HG02884 (cell line): ENCODE data around the gene LYL1.

ENCODE experiments used
- ATAC-seq: cut with Tn5 transposase; IDR thresholded peaks from one replicate; pipeline ENCODE4 v1.9.1; 2021; ENCODE audit warnings: mild to moderate bottlenecking, moderate library complexity; ENCODE audit not compliant: unreplicated experiment

Gene LYL1

DNA sequence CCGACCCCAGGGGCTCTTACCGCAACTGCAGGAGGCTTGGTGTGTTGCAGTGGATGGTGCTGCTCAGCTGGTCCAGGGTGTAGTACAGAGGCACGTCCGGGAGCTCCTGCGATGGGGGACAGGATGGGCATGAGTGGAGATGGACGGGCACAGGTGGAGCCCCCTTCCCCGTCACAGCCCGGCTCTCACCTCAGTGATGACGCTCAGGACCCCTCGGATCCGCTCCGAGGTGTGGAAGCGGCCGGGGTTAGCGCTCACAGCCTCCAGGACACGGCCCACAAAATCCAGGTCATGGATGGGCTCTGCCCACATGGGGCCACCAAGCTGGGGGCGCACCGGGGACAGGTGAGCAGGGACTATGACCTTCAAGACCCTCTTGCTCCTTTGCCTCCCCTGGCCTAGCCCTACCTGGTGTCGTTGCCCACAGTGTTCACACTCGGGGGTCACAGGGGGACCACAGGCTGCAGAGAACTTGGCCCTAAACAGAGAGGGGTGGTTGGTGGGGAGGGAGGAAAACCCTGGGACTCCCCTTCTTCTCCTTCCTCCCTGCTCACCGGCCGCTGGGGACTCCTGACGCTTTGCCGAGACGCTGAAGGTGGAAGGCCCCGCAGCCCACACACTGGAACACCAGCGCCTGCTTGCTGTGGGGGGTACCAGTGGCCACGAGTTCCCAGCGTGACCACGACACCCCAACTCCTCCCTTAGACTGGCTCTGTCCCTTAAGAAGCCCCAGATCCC lies 6.9 kb upstream of the LYL1 start:
- ATAC-seq = no peak

- ATAC-seq = no peak
These were observed 2.4 kb upstream of the LYL1 start for GRCh38 chr19:13104848-13105711.

DNA sequence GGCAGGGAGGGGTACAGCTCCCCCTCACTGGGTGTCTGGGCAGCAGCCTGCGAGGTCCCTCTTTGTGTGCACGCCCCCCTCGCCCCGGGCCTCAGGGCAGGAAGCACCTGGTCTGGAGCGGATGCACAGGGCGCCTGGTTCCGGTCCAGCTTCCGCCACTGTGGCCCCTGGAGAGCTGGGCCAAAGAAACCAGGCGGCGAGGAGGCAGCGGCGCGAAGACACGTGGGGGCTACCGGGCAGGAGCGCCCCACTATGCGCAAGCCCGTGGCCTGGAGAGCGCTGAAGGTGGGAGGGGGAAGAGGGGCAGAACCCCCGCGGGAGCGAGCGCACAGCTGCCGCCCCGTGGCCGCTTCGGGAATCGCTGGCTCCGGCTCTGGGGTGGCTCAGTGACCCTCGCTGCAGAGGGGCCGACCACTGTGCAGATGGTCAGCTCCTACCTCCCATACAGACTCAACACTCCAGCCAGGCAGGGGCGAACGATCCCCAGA lies 1.7 kb upstream of the LYL1 start:
- ATAC-seq = no peak

GRCh38 chr19:13103581-13104359 lies 1.1 kb upstream of the LYL1 start:
- no peak for ATAC-seq

- ATAC-seq = no peak
These were observed 317 bp downstream of the LYL1 start for GRCh38 chr19:13102416-13102665.

- ATAC-seq = no peak
These were observed 855 bp downstream of the LYL1 start for GRCh38 chr19:13101590-13102415.

- no peak for ATAC-seq
These were observed 1.6 kb downstream of the LYL1 start for GRCh38 chr19:13100841-13101589.

DNA sequence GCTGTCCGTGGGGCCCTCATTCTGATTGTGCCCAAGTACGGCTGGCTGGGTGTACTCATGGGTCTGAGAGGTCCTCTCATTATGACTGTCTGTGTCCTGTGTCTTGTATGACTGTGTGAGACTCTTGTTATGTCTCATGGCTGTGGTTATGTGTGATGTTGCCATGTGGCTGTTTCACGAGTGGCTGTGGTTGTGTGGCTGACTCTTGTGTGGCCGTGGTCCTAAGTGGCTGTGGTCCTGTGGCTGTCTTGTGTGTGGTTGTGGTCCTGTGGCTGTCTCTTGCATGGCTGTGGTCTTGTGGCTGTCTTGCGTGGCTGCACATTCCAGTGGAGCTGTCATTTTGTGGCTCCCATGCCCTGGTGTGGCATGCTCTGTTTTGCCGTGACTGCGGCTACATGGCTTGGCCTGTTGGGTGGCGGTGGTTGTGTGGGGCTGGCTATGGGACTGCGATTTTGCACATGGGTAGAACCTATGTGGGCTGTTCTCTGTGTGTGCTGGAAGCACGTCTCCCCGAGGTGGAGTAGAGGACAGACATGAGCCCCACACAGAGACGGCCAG lies 2.5 kb downstream of the LYL1 start:
- ATAC-seq = no peak

GRCh38 chr19:13099073-13099999 lies 3.3 kb downstream of the LYL1 start:
- no peak for ATAC-seq

DNA sequence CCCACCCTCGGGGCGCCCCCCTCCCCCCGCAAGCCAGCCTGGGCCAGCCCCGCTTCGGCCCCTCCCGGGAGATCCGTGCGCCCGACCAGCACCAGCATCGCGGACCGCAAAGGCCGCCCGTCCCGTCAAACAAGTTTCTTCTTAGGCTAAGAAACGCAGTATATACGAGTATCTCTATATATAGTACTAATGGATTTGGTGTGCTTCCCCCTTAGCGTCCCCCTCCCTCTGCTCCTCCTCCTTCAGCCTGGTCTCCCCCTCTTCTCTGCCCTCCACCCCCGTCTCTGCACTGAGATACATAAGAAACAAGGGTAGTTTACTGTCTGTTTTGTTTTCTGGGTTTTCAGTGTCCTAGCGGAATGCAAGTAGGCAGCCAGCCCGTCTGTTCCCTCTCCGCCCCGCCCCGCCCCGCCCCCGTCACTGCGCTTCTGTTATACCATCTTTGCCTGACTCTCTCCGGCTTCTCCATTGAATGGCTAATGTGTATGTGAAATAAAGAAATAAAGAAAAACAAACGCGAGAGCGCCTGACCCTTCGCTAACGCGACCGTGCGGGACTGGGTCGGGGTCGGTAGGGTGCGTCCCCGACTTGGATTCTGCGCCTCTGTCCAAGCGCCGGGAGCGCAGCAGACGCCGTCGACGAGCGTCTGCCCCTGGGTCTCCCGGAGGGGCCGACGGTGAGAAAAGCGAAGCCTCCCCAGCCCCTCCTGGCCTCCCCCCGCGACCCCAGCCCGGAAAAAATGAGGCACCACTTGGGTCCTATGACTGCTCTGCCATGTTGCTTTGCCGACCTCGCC lies 4.2 kb downstream of the LYL1 start:
- ATAC-seq = no peak

- no peak for ATAC-seq
These were observed 5.0 kb downstream of the LYL1 start for GRCh38 chr19:13097463-13098258.

GRCh38 chr19:13097033-13097462 lies 5.6 kb downstream of the LYL1 start:
- no peak for ATAC-seq

GRCh38 chr19:13095934-13096927 lies 6.4 kb downstream of the LYL1 start:
- ATAC-seq = no peak

DNA sequence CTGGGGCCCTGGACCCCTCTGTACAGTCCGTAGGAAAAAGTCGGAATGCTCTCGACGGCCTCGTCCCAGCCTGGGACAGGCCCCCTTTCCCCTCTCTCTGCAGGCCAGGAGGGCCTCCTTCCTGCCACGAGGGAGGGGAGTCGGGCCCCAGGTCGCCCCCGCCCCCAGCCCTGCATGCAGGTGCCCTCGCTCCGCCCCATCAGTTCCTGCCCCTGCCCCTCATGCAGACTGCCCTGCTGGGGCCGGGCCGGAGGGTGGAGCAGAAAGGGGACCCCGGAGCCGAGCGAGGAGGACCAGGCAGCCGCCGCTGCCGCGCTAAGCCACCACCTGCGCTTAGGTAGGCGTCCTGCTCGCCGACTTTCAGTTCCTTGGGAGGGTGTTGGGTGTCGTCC lies 7.3 kb downstream of the LYL1 start:
- no peak for ATAC-seq

- no peak for ATAC-seq
These were observed 7.8 kb downstream of the LYL1 start for GRCh38 chr19:13094771-13095392.
